Measurements from ENCODE around the gene MYO18B. TPM values are rescaled to one million over a fixed set of nuclear protein-coding genes. Genes with fewer than 3 reads are reported as not detected.

The MYO18B gene
- total and polyA plus RNA-seq, 2 of the 8 experiments (the other 6 are each of a cell fraction or from before 2014, with no cell fraction given): 0.62 to 0.78 TPM

DNA sequence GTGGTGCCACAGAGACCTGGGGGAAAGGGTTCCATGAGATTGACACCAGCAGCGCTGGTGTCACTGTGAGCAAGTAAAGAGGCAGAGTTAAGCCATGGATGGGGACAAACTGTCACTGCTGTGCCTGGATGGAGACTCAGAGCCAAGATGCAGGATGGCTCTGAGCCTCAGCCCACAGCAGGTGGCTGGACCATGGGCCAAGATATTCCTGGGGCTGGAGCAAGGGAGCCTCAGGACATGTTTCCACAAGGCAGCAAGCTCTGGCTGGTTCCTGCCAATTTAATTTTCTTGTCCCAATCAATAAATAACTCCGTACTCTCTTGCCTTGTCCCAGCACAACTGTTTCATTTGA lies 23.0 kb downstream of the MYO18B start (continued):
- no peak for TF ChIP-seq TCF12 (IDR thresholded peaks at IDR 0.05; ENCODE audit: low read depth, low read length)
- TF ChIP-seq, protein P1, sequence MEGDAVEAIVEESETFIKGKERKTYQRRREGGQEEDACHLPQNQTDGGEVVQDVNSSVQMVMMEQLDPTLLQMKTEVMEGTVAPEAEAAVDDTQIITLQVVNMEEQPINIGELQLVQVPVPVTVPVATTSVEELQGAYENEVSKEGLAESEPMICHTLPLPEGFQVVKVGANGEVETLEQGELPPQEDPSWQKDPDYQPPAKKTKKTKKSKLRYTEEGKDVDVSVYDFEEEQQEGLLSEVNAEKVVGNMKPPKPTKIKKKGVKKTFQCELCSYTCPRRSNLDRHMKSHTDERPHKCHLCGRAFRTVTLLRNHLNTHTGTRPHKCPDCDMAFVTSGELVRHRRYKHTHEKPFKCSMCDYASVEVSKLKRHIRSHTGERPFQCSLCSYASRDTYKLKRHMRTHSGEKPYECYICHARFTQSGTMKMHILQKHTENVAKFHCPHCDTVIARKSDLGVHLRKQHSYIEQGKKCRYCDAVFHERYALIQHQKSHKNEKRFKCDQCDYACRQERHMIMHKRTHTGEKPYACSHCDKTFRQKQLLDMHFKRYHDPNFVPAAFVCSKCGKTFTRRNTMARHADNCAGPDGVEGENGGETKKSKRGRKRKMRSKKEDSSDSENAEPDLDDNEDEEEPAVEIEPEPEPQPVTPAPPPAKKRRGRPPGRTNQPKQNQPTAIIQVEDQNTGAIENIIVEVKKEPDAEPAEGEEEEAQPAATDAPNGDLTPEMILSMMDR (IDR thresholded peaks at IDR 0.05; ENCODE audit: control extremely low read depth in 1 of 3, insufficient read depth in 1 of 3, low read depth in 1 of 3, low read length in 3 of 3): no peak
